Esophagus squamous epithelium (tissue), 5 donors: ENCODE measurements around the gene SLC25A13. TPM values are rescaled to one million over a fixed set of nuclear protein-coding genes. Genes with fewer than 3 reads are reported as not detected.

Experiments
- DNase-seq: peaks from one replicate; lab custom pipeline; 2025; lab: John Stamatoyannopoulos, UW
- H3K27ac ChIP-seq, 4 donors: fragments of 200-600 bp; sonication (generic); one replicate each; pipeline ENCODE4 v1.5.1; 2016 to 2019; ENCODE audit warnings: mild to moderate bottlenecking in 1 of 4
- H3K27me3 ChIP-seq, 4 donors: fragments of 200-600 bp; sonication (generic); 1 replicate in 3 of 4; 2 replicates in 1 of 4; pipeline versions ENCODE4 v1.5.1 to v1.6.0; 2017 to 2021; ENCODE audit warnings: antibody characterized with exemption in 1 of 4
- H3K36me3 ChIP-seq, 3 donors: fragments of 200-600 bp; sonication (generic); one replicate each; pipeline ENCODE4 v1.5.1; 2016 to 2019
- H3K4me1 ChIP-seq, 3 donors: fragments of 200-600 bp; sonication (generic); one replicate each; pipeline ENCODE4 v1.5.1; 2017 to 2019
- H3K4me3 ChIP-seq, 4 donors: fragments of 200-600 bp; sonication (generic); 1 replicate in 3 of 4; 2 replicates in 1 of 4; pipeline ENCODE4 v1.5.1; 2016 to 2019; ENCODE audit warnings: mild to moderate bottlenecking in 2 of 4, moderate library complexity in 1 of 4
- H3K9me3 ChIP-seq, 3 donors: fragments of 200-600 bp; sonication (generic); one replicate each; pipeline ENCODE4 v1.5.1; 2016 to 2019
- POLR2A ChIP-seq, 4 donors: fragments of 450-650 bp; IDR thresholded peaks; one replicate each; pipeline ENCODE4 v1.6.1; 2017; ENCODE audit warnings: antibody characterized with exemption in 4 of 4, mild to moderate bottlenecking in 4 of 4, moderate library complexity in 3 of 4
- WGBS, 2 donors: methylation state at CpG; one replicate each; pipeline ENCODE4 v1.1.5; 2018; 5-methylcytosine and 5-hydroxymethylcytosine counted together
- intact Hi-C: fragments of 100-400 bp; cut with DNase I; formaldehyde crosslinking; loops from one replicate; pipeline ENCODE4 v1.15.0; 2022
- total RNA-seq, 4 donors: library from RNA; depleted of rRNA; stranded (reverse); fragments of >200 nt; gene quantifications; one replicate each; pipeline ENCODE4 v1.1.0, GENCODE V29; 2016
- TF ChIP-seq, protein P1 (sequence below), 6 experiments: fragments of 450-650 bp in 4 of 6; fragments of 200-600 bp in 2 of 6; sonication (generic) in 2 of 6; IDR thresholded peaks; one replicate each; pipeline ENCODE4 v1.5.1; 2016 to 2019; ENCODE audit warnings: antibody characterized with exemption in 6 of 6, mild to moderate bottlenecking in 4 of 6, moderate library complexity in 4 of 6
- donor health status: DM: yes; HTN: yes; CAD: no.

The SLC25A13 gene
- total RNA-seq, 4 donors from 2014 or later: 12.7 to 37.3 (median 23.0) TPM

DNA sequence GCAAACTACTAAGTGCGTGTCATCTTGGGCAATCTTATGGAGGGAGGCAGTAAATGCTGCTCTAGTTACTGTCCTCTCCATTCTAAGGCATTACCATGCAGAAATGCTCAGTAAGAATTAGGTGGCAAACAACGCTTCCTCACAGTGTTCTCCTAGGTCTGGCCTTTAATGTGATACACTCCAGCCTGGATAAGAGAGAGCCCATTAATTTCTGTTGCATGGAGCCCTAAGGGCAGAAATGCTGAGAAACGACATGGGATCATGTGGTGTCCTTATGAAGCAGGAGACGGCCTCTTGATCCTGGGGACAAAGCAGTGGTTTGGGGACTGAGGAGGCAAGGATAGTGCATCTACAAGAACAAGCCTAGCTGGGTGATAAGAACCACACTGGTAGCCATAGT lies 44.0 kb downstream of the SLC25A13 start:
- Histone ChIP-seq H3K4me3 (no peak overlapping the region), H3K9me3 (no peaks in the 10 kb centered on the region), H3K4me1 (no peaks in the 10 kb centered on the region), H3K36me3 (peaks cover 0 to 32% (median 0%) of the 10 kb centered on the region in 3 donors), H3K27me3 (no peaks in the 10 kb centered on the region), H3K27ac (no peak overlapping the region)
- no peak for DNase-seq
- intact Hi-C loops: no loop called here
- WGBS, 2 donors: 87 to 95% methylated on average over 3 to 4 of the region's 4 CpGs
- TF ChIP-seq, protein P1, sequence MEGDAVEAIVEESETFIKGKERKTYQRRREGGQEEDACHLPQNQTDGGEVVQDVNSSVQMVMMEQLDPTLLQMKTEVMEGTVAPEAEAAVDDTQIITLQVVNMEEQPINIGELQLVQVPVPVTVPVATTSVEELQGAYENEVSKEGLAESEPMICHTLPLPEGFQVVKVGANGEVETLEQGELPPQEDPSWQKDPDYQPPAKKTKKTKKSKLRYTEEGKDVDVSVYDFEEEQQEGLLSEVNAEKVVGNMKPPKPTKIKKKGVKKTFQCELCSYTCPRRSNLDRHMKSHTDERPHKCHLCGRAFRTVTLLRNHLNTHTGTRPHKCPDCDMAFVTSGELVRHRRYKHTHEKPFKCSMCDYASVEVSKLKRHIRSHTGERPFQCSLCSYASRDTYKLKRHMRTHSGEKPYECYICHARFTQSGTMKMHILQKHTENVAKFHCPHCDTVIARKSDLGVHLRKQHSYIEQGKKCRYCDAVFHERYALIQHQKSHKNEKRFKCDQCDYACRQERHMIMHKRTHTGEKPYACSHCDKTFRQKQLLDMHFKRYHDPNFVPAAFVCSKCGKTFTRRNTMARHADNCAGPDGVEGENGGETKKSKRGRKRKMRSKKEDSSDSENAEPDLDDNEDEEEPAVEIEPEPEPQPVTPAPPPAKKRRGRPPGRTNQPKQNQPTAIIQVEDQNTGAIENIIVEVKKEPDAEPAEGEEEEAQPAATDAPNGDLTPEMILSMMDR (IDR thresholded peaks at IDR 0.05): no peak
- no peak for TF ChIP-seq POLR2A (IDR thresholded peaks at IDR 0.05)

- Histone ChIP-seq H3K9me3 (no peaks in the 10 kb centered on the region), H3K36me3 (peaks cover 0 to 32% (median 0%) of the 10 kb centered on the region in 3 donors), H3K27ac (no peak overlapping the region), H3K27me3 (no peaks in the 10 kb centered on the region), H3K4me3 (no peak overlapping the region), H3K4me1 (no peaks in the 10 kb centered on the region)
- TF ChIP-seq, protein P1 (IDR thresholded peaks at IDR 0.05): no peak
- no peak for TF ChIP-seq POLR2A (IDR thresholded peaks at IDR 0.05)
- whole genome bisulfite sequencing, 2 donors: 82 to 91% methylated on average over 2 of the region's 2 CpGs
- intact Hi-C loops: no loop called here
- no peak for DNase-seq
Observed at GRCh38 chr7:96276019-96276418, 45.9 kb downstream of the SLC25A13 start.

DNA sequence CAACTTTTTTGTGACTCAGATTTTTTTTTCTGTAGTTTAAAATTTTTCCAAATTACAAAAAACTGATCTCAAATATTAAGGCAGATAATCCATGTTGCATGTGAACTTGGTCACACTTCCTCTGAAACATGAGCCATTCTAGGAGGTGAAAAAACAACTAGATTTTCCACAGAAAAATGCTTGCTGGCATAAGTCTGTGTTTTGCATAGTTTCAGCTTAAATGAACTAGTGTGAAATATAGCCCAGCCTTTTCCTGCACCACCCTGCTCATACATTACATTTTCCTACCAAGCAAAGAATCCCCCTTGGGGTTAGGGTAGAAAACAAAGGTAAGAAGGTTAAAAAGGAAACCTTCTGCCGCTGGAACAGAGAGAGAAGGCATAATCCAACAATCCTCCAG lies 48.2 kb downstream of the SLC25A13 start:
- Histone ChIP-seq H3K27me3 (no peaks in the 10 kb centered on the region), H3K4me3 (no peak overlapping the region), H3K4me1 (no peaks in the 10 kb centered on the region), H3K36me3 (peaks cover 0 to 46% (median 0%) of the 10 kb centered on the region in 3 donors), H3K27ac (no peak overlapping the region), H3K9me3 (no peaks in the 10 kb centered on the region)
- DNase-seq: no peak
- WGBS, 2 donors: 64 to 76% methylated on average over 1 of the region's 1 CpG
- TF ChIP-seq, protein P1 (IDR thresholded peaks at IDR 0.05): no peak
- TF ChIP-seq POLR2A (IDR thresholded peaks at IDR 0.05): no peak
- intact Hi-C loops: no loop called here

DNA sequence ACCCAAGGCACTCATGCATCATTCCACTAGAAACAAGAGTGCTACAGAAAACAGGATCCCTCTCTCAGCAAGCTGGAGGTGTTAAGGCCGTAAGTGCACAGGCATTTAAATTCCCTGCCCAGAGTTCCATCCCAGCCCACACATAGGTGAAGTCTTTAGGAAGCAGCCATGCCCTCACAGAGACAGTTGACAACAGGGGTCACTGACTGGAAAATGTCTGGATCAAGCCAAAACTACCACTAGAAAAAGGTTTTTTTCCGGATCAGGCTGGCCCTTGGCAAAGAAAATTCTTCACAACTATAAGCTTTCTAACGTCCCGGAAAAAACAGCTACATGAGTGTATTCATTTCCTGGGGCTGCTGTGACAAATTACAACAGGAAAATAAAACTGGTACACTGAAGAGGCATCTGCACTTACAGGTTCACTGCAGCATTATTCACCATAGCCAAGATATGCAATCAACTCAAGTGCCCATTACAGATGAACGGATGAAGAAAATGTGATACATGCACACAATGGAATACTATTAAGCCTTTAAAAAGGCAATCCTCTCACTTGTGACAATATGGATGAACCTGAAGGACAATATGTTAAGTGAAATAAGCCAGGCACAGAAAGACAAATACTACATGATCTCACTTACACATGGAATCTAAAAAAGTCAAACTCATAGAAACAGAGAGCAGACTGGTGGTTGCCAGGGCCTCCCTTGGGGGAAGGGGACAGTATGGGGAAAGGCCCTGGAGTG lies 52.5 kb downstream of the SLC25A13 start:
- DNase-seq: no peak
- intact Hi-C loops: no loop called here
- no peaks in the 10 kb centered on the region for H3K4me1 ChIP-seq
- TF ChIP-seq, protein P1 (IDR thresholded peaks at IDR 0.05): no peak
- TF ChIP-seq POLR2A (IDR thresholded peaks at IDR 0.05): no peak
- no peaks in the 10 kb centered on the region for H3K9me3 ChIP-seq
- no peak overlapping the region for H3K27ac ChIP-seq
- 77 to 91% methylated on average over 5 of the region's 5 CpGs for WGBS, 2 donors
- H3K4me3 ChIP-seq: no peak overlapping the region
- peaks cover 0 to 36% (median 0%) of the 10 kb centered on the region in 3 donors for H3K36me3 ChIP-seq
- no peaks in the 10 kb centered on the region for H3K27me3 ChIP-seq

DNA sequence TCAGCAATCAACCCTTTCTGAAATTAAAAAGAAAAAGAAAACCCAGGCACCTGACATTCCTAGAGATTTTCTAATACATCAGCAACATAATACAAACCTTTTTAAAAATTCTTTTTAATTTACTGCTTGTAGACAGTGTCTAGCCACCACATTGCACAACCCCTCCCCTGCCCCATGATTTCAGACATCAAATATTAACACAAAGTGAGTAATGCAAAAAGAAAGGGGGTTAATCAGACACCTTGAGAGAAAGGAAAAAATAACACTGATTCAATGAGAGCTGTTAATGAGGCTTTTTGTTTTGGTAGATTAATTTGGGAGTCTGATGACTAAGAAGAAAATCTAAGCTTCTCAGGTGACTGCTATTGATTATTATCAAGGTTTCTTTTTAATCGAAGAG lies 55.3 kb downstream of the SLC25A13 start:
- H3K9me3 ChIP-seq: no peaks in the 10 kb centered on the region
- intact Hi-C loops: no loop called here
- no peaks in the 10 kb centered on the region for H3K27me3 ChIP-seq
- no peak for DNase-seq
- H3K4me1 ChIP-seq: no peaks in the 10 kb centered on the region
- TF ChIP-seq POLR2A (IDR thresholded peaks at IDR 0.05): no peak
- TF ChIP-seq, protein P1 (IDR thresholded peaks at IDR 0.05): no peak
- WGBS, 2 donors: 94 to 97% methylated on average over 1 of the region's 1 CpG
- H3K36me3 ChIP-seq: peaks cover 0 to 26% (median 0%) of the 10 kb centered on the region in 3 donors
- H3K27ac ChIP-seq: no peak overlapping the region
- no peak overlapping the region for H3K4me3 ChIP-seq
